Fibroblast of pulmonary artery (primary cell): Measurements from ENCODE around the gene SYAP1.

Experiments
- DNase-seq: peaks from one replicate; pipeline ENCODE4 v3.0.0-alpha.2; 2010; ENCODE audit warnings: low read depth
- H3K4me3 ChIP-seq: replicated peaks from 2 replicates; pipeline ENCODE4 v1.5.1; 2011; ENCODE audit warnings: low read depth, mild to moderate bottlenecking, control low read depth, low read length, moderate library complexity
- TF ChIP-seq, protein P1 (sequence below): IDR thresholded peaks from 2 replicates; pipeline ENCODE4 v1.5.1; 2011; ENCODE audit warnings: mild to moderate bottlenecking, control low read depth, low read length, inconsistent platforms; ENCODE audit errors: missing control alignments

SYAP1 gene

DNA sequence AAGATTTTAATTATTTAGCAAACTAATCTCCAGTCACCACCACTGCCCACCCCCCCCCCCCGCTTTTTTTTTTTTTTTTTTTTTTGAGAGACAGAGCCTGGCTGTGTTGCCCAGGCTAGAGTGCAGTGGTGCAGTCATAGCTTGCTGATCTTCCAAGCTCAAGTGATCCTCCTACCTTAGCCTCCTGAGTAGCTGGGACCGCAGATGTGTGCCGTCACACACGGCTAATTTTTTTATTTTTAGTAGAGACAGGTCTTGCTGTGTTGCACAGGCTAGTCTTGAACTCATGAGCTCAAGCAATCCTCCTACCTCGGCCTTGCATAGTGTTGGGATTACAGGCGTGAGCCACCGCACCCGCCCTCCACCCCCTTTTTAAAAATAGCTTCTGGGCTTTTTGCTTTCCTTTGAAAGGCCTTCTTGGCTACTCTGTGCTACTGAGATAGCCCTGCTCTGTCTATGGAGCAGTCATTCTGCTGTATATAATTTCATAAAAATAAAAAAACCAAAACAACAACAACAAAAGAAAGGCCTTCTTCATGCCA, 85.6 kb downstream of the SYAP1 start:
- DNase-seq: no peak
- TF ChIP-seq, protein P1, sequence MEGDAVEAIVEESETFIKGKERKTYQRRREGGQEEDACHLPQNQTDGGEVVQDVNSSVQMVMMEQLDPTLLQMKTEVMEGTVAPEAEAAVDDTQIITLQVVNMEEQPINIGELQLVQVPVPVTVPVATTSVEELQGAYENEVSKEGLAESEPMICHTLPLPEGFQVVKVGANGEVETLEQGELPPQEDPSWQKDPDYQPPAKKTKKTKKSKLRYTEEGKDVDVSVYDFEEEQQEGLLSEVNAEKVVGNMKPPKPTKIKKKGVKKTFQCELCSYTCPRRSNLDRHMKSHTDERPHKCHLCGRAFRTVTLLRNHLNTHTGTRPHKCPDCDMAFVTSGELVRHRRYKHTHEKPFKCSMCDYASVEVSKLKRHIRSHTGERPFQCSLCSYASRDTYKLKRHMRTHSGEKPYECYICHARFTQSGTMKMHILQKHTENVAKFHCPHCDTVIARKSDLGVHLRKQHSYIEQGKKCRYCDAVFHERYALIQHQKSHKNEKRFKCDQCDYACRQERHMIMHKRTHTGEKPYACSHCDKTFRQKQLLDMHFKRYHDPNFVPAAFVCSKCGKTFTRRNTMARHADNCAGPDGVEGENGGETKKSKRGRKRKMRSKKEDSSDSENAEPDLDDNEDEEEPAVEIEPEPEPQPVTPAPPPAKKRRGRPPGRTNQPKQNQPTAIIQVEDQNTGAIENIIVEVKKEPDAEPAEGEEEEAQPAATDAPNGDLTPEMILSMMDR: no peak
- H3K4me3 ChIP-seq: no peak overlapping the region

DNA sequence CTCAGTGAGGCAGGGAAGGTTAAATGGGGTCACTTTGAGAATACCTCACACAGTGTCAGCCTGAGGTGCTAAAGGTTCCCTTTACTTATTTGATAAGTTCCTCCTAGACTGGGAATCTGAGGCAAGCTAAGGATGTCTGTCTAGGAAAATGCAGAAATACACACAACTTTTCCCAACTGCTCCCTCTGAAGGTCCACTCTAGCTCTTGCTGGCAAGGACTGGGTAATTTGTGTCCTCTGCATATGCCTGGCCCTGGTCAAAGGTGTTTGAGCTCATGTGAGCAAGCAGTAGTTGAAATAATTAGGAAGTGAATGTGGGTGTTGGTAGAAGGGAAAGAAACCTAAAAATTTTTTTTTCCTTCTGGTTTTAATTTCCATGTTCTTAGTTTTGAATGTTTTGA, 88.1 kb downstream of the SYAP1 start:
- TF ChIP-seq, protein P1: peak; percentile 56
- H3K4me3 ChIP-seq: peak overlapping the region; percentile 49
- peak; percentile 60 for DNase-seq

DNA sequence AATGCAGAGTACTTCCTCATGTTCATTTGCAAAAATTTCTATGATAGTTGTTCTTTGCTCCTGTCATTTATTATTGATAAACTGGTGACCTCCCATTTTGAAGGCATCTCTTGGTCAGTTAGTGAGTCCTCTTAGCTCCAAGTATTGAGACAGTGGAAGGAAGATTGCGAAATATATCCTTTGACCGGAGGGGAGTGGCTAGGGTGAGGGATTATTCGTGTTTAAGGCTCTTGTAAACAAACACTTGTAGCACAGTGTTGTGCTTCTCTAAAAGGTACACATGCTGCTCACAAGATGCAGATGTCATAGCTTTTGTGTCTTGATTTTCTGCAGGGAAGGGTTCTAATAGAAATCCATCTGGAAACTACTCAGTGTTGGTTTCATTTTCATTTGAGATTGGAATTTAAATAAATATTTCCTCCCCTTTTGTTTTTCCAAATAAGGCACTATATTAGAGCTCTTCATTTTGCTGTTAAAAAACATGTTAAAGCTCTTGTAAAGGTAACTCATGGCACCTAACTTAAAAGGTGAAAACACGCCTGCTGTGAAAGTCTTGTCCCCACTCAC, 88.6 kb downstream of the SYAP1 start:
- peak overlapping the region; percentile 49 for H3K4me3 ChIP-seq
- TF ChIP-seq, protein P1: no peak
- DNase-seq: peak; percentile 78

DNA sequence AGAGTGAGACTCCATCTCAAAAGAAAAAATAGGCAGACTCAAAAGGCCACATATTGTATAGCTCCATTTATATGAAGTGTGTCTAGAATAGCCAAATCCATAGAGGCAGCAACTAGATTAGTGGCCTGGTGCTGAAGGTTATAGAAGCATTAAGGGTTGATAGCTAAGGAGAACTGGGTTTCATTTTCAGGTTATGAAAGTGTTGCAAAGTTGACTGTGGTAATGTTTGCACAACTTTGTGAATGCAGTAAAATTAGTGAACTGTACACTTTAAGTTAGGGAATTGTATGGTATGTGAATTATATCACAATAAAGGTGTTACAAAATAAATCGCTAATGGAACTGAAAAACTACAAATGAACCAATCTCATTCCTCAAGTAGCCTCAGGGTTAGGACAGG, 95.2 kb downstream of the SYAP1 start:
- H3K4me3 ChIP-seq: no peak overlapping the region
- TF ChIP-seq, protein P1: no peak
- DNase-seq: no peak
